Brain microvascular endothelial cell (primary cell): ENCODE measurements around the gene UGT8.
"Not testable (repeated sequence)": the region's sequence is repeated elsewhere in the genome, so short reads cannot be mapped to it uniquely, and the experiment has no call there.

Source experiments
- DNase-seq: peaks from one replicate; pipeline ENCODE4 v3.0.0-alpha.2; 2020
- H3K27ac ChIP-seq: fragments of 250-450 bp; sonication (Bioruptor Pico); 2 replicates; pipeline ENCODE4 v1.5.1; 2020; ENCODE audit warnings: mild to moderate bottlenecking, moderate library complexity
- H3K27me3 ChIP-seq: fragments of 250-450 bp; sonication (Bioruptor Pico); replicated peaks from 2 replicates; pipeline ENCODE4 v1.5.1; 2020; ENCODE audit warnings: mild to moderate bottlenecking
- H3K36me3 ChIP-seq: fragments of 250-450 bp; sonication (Bioruptor Pico); replicated peaks from 2 replicates; pipeline ENCODE4 v1.5.1; 2020; ENCODE audit warnings: mild to moderate bottlenecking
- H3K4me3 ChIP-seq: 2 replicates; pipeline ENCODE4 v1.5.1; 2011; ENCODE audit warnings: low read depth, mild to moderate bottlenecking, control low read depth, low read length, moderate library complexity
- CTCF ChIP-seq: IDR thresholded peaks from 2 replicates; pipeline ENCODE4 v1.5.1; 2011; ENCODE audit warnings: low read depth, mild to moderate bottlenecking, moderate library complexity, low read length, control low read depth, inconsistent platforms; ENCODE audit errors: missing control alignments
- in situ Hi-C: cut with HindIII; loops from 2 replicates; pipeline ENCODE4 v1.10.0; 2017; ENCODE audit warnings: low sequenced_read_pairs, low pct_ligation_motif_present

The UGT8 gene

GRCh38 chr4:114663083-114663482 is 64.5 kb downstream of the UGT8 start:
- in situ Hi-C loops: no loop called here
- Histone ChIP-seq H3K27me3 (no peaks in the 10 kb centered on the region), H3K27ac (no peak overlapping the region), H3K36me3 (no peaks in the 10 kb centered on the region), H3K4me3 (no peak overlapping the region)
- TF ChIP-seq CTCF: no peak
- DNase-seq: no peak

- Histone ChIP-seq H3K36me3 (no peaks in the 10 kb centered on the region), H3K27me3 (no peaks in the 10 kb centered on the region), H3K27ac (no peak overlapping the region), H3K4me3 (no peak overlapping the region)
- in situ Hi-C loops: no loop called here
- TF ChIP-seq CTCF: no peak
- DNase-seq: no peak
Measured at GRCh38 chr4:114668577-114668976, 70.0 kb downstream of the UGT8 start.

GRCh38 chr4:114670733-114671132 is 72.1 kb downstream of the UGT8 start:
- in situ Hi-C loops, H3K4me3 ChIP-seq, H3K27me3 ChIP-seq, H3K36me3 ChIP-seq, H3K27ac ChIP-seq, DNase-seq: not testable (repeated sequence)

GRCh38 chr4:114673306-114673705 is 74.7 kb downstream of the UGT8 start:
- TF ChIP-seq CTCF: no peak
- in situ Hi-C loops: no loop called here
- no peak overlapping the region for H3K27ac ChIP-seq
- no peaks in the 10 kb centered on the region for H3K27me3 ChIP-seq
- no peaks in the 10 kb centered on the region for H3K36me3 ChIP-seq
- no peak for DNase-seq
- H3K4me3 ChIP-seq: no peak overlapping the region

GRCh38 chr4:114674080-114674479 is 75.5 kb downstream of the UGT8 start:
- Histone ChIP-seq H3K36me3 (no peaks in the 10 kb centered on the region), H3K4me3 (no peak overlapping the region), H3K27me3 (no peaks in the 10 kb centered on the region), H3K27ac (no peak overlapping the region)
- DNase-seq: no peak
- in situ Hi-C loops: no loop called here
- no peak for TF ChIP-seq CTCF

- no peak for DNase-seq
- Histone ChIP-seq H3K36me3 (no peaks in the 10 kb centered on the region), H3K4me3 (no peak overlapping the region), H3K27ac (no peak overlapping the region), H3K27me3 (no peaks in the 10 kb centered on the region)
- no peak for TF ChIP-seq CTCF
- in situ Hi-C loops: no loop called here
Measured at GRCh38 chr4:114677346-114677979, 78.9 kb downstream of the UGT8 start.
